Liver (tissue), 9 donors: ENCODE results near the gene DPP6. TPM values are rescaled to one million over a fixed set of nuclear protein-coding genes. Genes with fewer than 3 reads are reported as not detected.

Source experiments
- DNase-seq: peaks from one replicate; pipeline ENCODE4 v3.0.0-alpha.2; 2017; ENCODE audit warnings: low spot score
- H3K27ac ChIP-seq, 2 donors: one replicate each; pipeline ENCODE4 v1.7.0; 2013; ENCODE audit warnings: inconsistent platforms in 2 of 2, low read length in 2 of 2, control low read depth in 1 of 2, low read depth in 1 of 2, mild to moderate bottlenecking in 1 of 2
- H3K27me3 ChIP-seq, 4 donors: one replicate each; pipeline versions ENCODE4 v1.6.1 to v1.7.0; 2013; ENCODE audit warnings: low read length in 3 of 4, inconsistent platforms in 1 of 4, mild to moderate bottlenecking in 1 of 4, moderate library complexity in 1 of 4; ENCODE audit not compliant: control insufficient read depth in 4 of 4, insufficient read depth in 4 of 4
- H3K36me3 ChIP-seq, 4 donors: one replicate each; pipeline versions ENCODE4 v1.6.1 to v1.7.0; 2013; ENCODE audit warnings: low read length in 3 of 4, mild to moderate bottlenecking in 3 of 4, low read depth in 1 of 4, moderate library complexity in 1 of 4; ENCODE audit not compliant: control insufficient read depth in 4 of 4, insufficient read depth in 3 of 4
- H3K4me1 ChIP-seq, 4 donors: one replicate each; pipeline versions ENCODE4 v1.6.1 to v1.7.0; 2013; ENCODE audit warnings: low read length in 3 of 4, mild to moderate bottlenecking in 3 of 4, moderate library complexity in 1 of 4; ENCODE audit not compliant: control insufficient read depth in 4 of 4, insufficient read depth in 4 of 4
- H3K4me3 ChIP-seq, 3 donors: one replicate each; pipeline versions ENCODE4 v1.6.1 to v1.7.0; 2013; ENCODE audit warnings: low read length in 3 of 3, control low read depth in 1 of 3, low read depth in 1 of 3, mild to moderate bottlenecking in 1 of 3
- H3K9ac ChIP-seq, 2 donors: one replicate each; pipeline ENCODE4 v1.7.0; 2013; ENCODE audit warnings: low read length in 2 of 2, mild to moderate bottlenecking in 2 of 2, moderate library complexity in 2 of 2, control low read depth in 1 of 2, low read depth in 1 of 2
- H3K9me3 ChIP-seq, 4 donors: one replicate each; pipeline versions ENCODE4 v1.6.1 to v1.7.0; 2013; ENCODE audit warnings: low read length in 3 of 4; ENCODE audit not compliant: control insufficient read depth in 4 of 4
- CTCF ChIP-seq: fragments of 150-350 bp; IDR thresholded peaks from 2 replicates; pipeline ENCODE4 v1.5.1; 2017; ENCODE audit warnings: improper control_type of control experiment, low read depth, low read length; ENCODE audit not compliant: missing input control
- EGR1 ChIP-seq, 2 donors: IDR thresholded peaks; 2 replicates each; pipeline ENCODE4 v1.6.1; 2016 to 2018; ENCODE audit warnings: antibody characterized with exemption in 2 of 2, low read depth in 2 of 2
- FOXA1 ChIP-seq: IDR thresholded peaks from 2 replicates; pipeline ENCODE4 v1.6.1; 2016; ENCODE audit warnings: antibody characterized with exemption
- FOXA2 ChIP-seq: IDR thresholded peaks from 2 replicates; pipeline ENCODE4 v1.6.1; 2016; ENCODE audit warnings: antibody characterized with exemption
- HNF4A ChIP-seq, 2 donors: conservative IDR thresholded peaks; 2 replicates each; pipeline ENCODE4 v1.6.1; 2016; ENCODE audit warnings: antibody characterized with exemption in 2 of 2, mild to moderate bottlenecking in 2 of 2
- HNF4G ChIP-seq: IDR thresholded peaks from 2 replicates; pipeline ENCODE4 v1.6.1; 2016; ENCODE audit warnings: antibody characterized with exemption
- MAX ChIP-seq: IDR thresholded peaks from 2 replicates; pipeline ENCODE4 v1.6.1; 2016; ENCODE audit warnings: antibody characterized with exemption
- NR2F2 ChIP-seq: IDR thresholded peaks from 2 replicates; pipeline ENCODE4 v1.6.1; 2016; ENCODE audit warnings: antibody characterized with exemption
- REST ChIP-seq: IDR thresholded peaks from 2 replicates; pipeline ENCODE4 v1.6.1; 2016; ENCODE audit warnings: antibody characterized with exemption, mild to moderate bottlenecking
- RXRA ChIP-seq, 2 donors: IDR thresholded peaks; 2 replicates each; pipeline ENCODE4 v1.6.1; 2017 to 2018; ENCODE audit warnings: antibody characterized with exemption in 2 of 2, mild to moderate bottlenecking in 1 of 2
- SP1 ChIP-seq: IDR thresholded peaks from 2 replicates; pipeline ENCODE4 v1.6.1; 2018; ENCODE audit warnings: antibody characterized with exemption, mild to moderate bottlenecking
- TAF1 ChIP-seq: conservative IDR thresholded peaks from 2 replicates; pipeline ENCODE4 v1.6.1; 2016; ENCODE audit warnings: antibody characterized with exemption, mild to moderate bottlenecking
- YY1 ChIP-seq: IDR thresholded peaks from 2 replicates; pipeline ENCODE4 v1.6.1; 2016; ENCODE audit warnings: antibody characterized with exemption, mild to moderate bottlenecking
- ZBTB33 ChIP-seq: IDR thresholded peaks from 2 replicates; pipeline ENCODE4 v1.6.1; 2016; ENCODE audit warnings: antibody characterized with exemption
- WGBS: extraction: QIAGEN DNeasy Blood & Tissue Kit; methylation state at CpG from one replicate; pipeline ENCODE4 v1.1.7; 2013; 5-methylcytosine and 5-hydroxymethylcytosine counted together
- polyA plus RNA-seq, 2 donors: library from polyadenylated mRNA; stranded (reverse) in 1 of 2; unstranded in 1 of 2; fragments of 200-250 nt in 1 of 2; fragments of >200 nt in 1 of 2; fragmentation: Nextera tagmentation in 1 of 2; extraction: Ambion mirVana in 1 of 2; gene quantifications; one replicate each; pipeline versions ENCODE4 v1.2.1 to v1.2.3, GENCODE V29; 2013 to 2015
- total RNA-seq, 2 donors: library from RNA; depleted of rRNA; stranded (reverse); fragments of >200 nt; gene quantifications; one replicate each; pipeline ENCODE4 v1.2.3, GENCODE V29; 2014
- donor health status: healthy.
- donor health status: healthy.
- donor health status: healthy.
- donor health status: healthy.
- donor health status: healthy.

The DPP6 gene
- total and polyA plus RNA-seq, 4 donors, result 0.01 TPM; not detected in 3

- no peaks in the 10 kb centered on the region for H3K4me1 ChIP-seq
- H3K27me3 ChIP-seq, result peaks cover 0 to 6% (median 0%) of the 10 kb centered on the region in 4 donors
- no peak for TF ChIP-seq MAX
- TF ChIP-seq RXRA (IDR thresholded peaks at IDR 0.05), result no peak
- TF ChIP-seq FOXA1, result no peak
- TF ChIP-seq YY1, result no peak
- TF ChIP-seq REST, result no peak
- no peak for TF ChIP-seq HNF4A (conservative IDR thresholded peaks at IDR 0.05)
- TF ChIP-seq ZBTB33, result no peak
- no peak for TF ChIP-seq HNF4G
- no peak for TF ChIP-seq TAF1
- TF ChIP-seq FOXA2, result no peak
- no peak for TF ChIP-seq EGR1 (IDR thresholded peaks at IDR 0.05; ENCODE audit: low read depth in 2 of 2)
- DNase-seq, result no peak
- 46% methylated on average over 10 of the region's 10 CpGs for WGBS
- no peak overlapping the region for H3K9ac ChIP-seq
- no peak overlapping the region for H3K27ac ChIP-seq
- H3K4me3 ChIP-seq, result no peak overlapping the region
- H3K36me3 ChIP-seq, result no peaks in the 10 kb centered on the region
- no peaks in the 10 kb centered on the region for H3K9me3 ChIP-seq
These were observed 632.7 kb downstream of the DPP6 start for GRCh38 chr7:154684666-154685563.

GRCh38 chr7:154685564-154685901, 633.3 kb downstream of the DPP6 start:
- Histone ChIP-seq H3K4me3 (no peak overlapping the region), H3K9me3 (no peaks in the 10 kb centered on the region), H3K4me1 (no peaks in the 10 kb centered on the region), H3K27ac (no peak overlapping the region), H3K27me3 (peaks cover 0 to 8% (median 0%) of the 10 kb centered on the region in 4 donors), H3K9ac (no peak overlapping the region), H3K36me3 (no peaks in the 10 kb centered on the region)
- TF ChIP-seq MAX, result no peak
- TF ChIP-seq FOXA1, result no peak
- no peak for TF ChIP-seq SP1
- TF ChIP-seq NR2F2, result no peak
- TF ChIP-seq CTCF, result no peak
- WGBS, result 35% methylated on average over 1 of the region's 1 CpG
- no peak for DNase-seq
